HG03280 (cell line): ENCODE measurements around the gene ITPRIP.

Experiments used
- ATAC-seq: cut with Tn5 transposase; IDR thresholded peaks from one replicate; pipeline ENCODE4 v1.9.1; 2021; ENCODE audit warnings: mild to moderate bottlenecking, moderate library complexity; ENCODE audit not compliant: unreplicated experiment

ITPRIP gene

GRCh38 chr10:104309980-104310978 is 28.0 kb downstream of the ITPRIP start:
- ATAC-seq: no peak

GRCh38 chr10:104308439-104308903 is 29.8 kb downstream of the ITPRIP start:
- peak; percentile 64 for ATAC-seq

GRCh38 chr10:104307576-104308438 is 30.5 kb downstream of the ITPRIP start:
- ATAC-seq: no peak

- ATAC-seq: no peak
These were observed 31.4 kb downstream of the ITPRIP start for GRCh38 chr10:104306897-104307296.

GRCh38 chr10:104304927-104305326 is 33.3 kb downstream of the ITPRIP start:
- ATAC-seq: no peak

- no peak for ATAC-seq
These were observed 33.9 kb downstream of the ITPRIP start for GRCh38 chr10:104304356-104304745.

GRCh38 chr10:104303594-104304355 is 34.5 kb downstream of the ITPRIP start:
- ATAC-seq: no peak

- no peak for ATAC-seq
These were observed 36.2 kb downstream of the ITPRIP start for GRCh38 chr10:104301907-104302690.

- ATAC-seq: no peak
These were observed 37.5 kb downstream of the ITPRIP start for GRCh38 chr10:104300736-104301292.

GRCh38 chr10:104300002-104300735 is 38.1 kb downstream of the ITPRIP start:
- ATAC-seq: no peak

GRCh38 chr10:104299031-104299904 is 39.0 kb downstream of the ITPRIP start:
- ATAC-seq: no peak

- ATAC-seq: no peak
These were observed 40.3 kb downstream of the ITPRIP start for GRCh38 chr10:104297697-104298660.

- ATAC-seq: no peak
These were observed 41.4 kb downstream of the ITPRIP start for GRCh38 chr10:104296687-104297436.

GRCh38 chr10:104293781-104294321 is 44.4 kb downstream of the ITPRIP start:
- ATAC-seq: no peak

- ATAC-seq: no peak
These were observed 45.3 kb downstream of the ITPRIP start for GRCh38 chr10:104293011-104293410.

- ATAC-seq: peak; percentile 99
These were observed 46.8 kb downstream of the ITPRIP start for GRCh38 chr10:104291439-104291951.
